Common myeloid progenitor, CD34-positive (primary cell): ENCODE results near the gene LMNTD2.

Experiments
- CTCF ChIA-PET: fragments of 350-600 bp; sonication (Branson Sonifier 250); formaldehyde crosslinking; loops from one replicate; lab custom pipeline; 2021; ENCODE audit warnings: antibody characterized with exemption; lab: Charles Lee
- POLR2A ChIA-PET: fragments of 350-600 bp; sonication (Branson Sonifier 250); formaldehyde crosslinking; loops from one replicate; lab custom pipeline; 2021; ENCODE audit warnings: antibody characterized with exemption; lab: Charles Lee
- DNase-seq, 3 donors: peaks; one replicate each; pipeline versions ENCODE4 v3.0.0 to v3.0.0-alpha.2; 2013
- H3K27ac ChIP-seq, 2 experiments: 1 replicate in 1 of 2; 2 replicates in 1 of 2; pipeline ENCODE4 v1.7.0; 2013; ENCODE audit warnings: inconsistent platforms in 2 of 2, low read length in 2 of 2, mild to moderate bottlenecking in 2 of 2, low read depth in 1 of 2, moderate library complexity in 1 of 2; ENCODE audit not compliant: severe bottlenecking in 2 of 2, insufficient read depth in 1 of 2, poor library complexity in 1 of 2
- H3K27me3 ChIP-seq, 5 experiments: replicated peaks in 2 of 5; 1 replicate in 3 of 5; 2 replicates in 2 of 5; pipeline versions ENCODE4 v1.6.1 to v1.7.0; 2013; ENCODE audit warnings: low read length in 4 of 5, mild to moderate bottlenecking in 2 of 5, moderate library complexity in 2 of 5, inconsistent platforms in 1 of 5; ENCODE audit not compliant: insufficient read depth in 5 of 5, control insufficient read depth in 4 of 5
- H3K36me3 ChIP-seq, 4 experiments: 1 replicate in 2 of 4; 2 replicates in 2 of 4; pipeline versions ENCODE4 v1.6.1 to v1.7.0; 2013; ENCODE audit warnings: low read length in 3 of 4, control low read depth in 1 of 4, mild to moderate bottlenecking in 1 of 4; ENCODE audit not compliant: control insufficient read depth in 4 of 4, insufficient read depth in 4 of 4
- H3K4me1 ChIP-seq, 4 experiments: 1 replicate in 3 of 4; 2 replicates in 1 of 4; pipeline versions ENCODE4 v1.6.1 to v1.7.1; 2013; ENCODE audit warnings: low read length in 3 of 4, mild to moderate bottlenecking in 3 of 4, control low read depth in 1 of 4, inconsistent platforms in 1 of 4, moderate library complexity in 1 of 4; ENCODE audit not compliant: control insufficient read depth in 4 of 4, insufficient read depth in 4 of 4; ENCODE audit errors: control extremely low read depth in 1 of 4
- H3K4me3 ChIP-seq, 7 experiments: 1 replicate in 4 of 7; 2 replicates in 3 of 7; pipeline versions ENCODE4 v1.5.1 to v1.7.0; 2013; ENCODE audit warnings: mild to moderate bottlenecking in 7 of 7, low read length in 6 of 7, moderate library complexity in 6 of 7, inconsistent platforms in 2 of 7, low read depth in 2 of 7, control low read depth in 1 of 7; ENCODE audit not compliant: insufficient read depth in 4 of 7, control insufficient read depth in 1 of 7; ENCODE audit errors: extremely low read depth in 1 of 7
- H3K9me3 ChIP-seq, 5 experiments: 1 replicate in 4 of 5; 2 replicates in 1 of 5; pipeline versions ENCODE4 v1.6.1 to v1.7.1; 2013; ENCODE audit warnings: low read length in 4 of 5, mild to moderate bottlenecking in 2 of 5, inconsistent platforms in 1 of 5, low read depth in 1 of 5, moderate library complexity in 1 of 5; ENCODE audit not compliant: control insufficient read depth in 4 of 5, insufficient read depth in 2 of 5; ENCODE audit errors: control extremely low read depth in 1 of 5
- WGBS: methylation state at CpG from one replicate; pipeline ENCODE4 v1.1.5; 2013; ENCODE audit not compliant: insufficient coverage; 5-methylcytosine and 5-hydroxymethylcytosine counted together

LMNTD2 gene

DNA sequence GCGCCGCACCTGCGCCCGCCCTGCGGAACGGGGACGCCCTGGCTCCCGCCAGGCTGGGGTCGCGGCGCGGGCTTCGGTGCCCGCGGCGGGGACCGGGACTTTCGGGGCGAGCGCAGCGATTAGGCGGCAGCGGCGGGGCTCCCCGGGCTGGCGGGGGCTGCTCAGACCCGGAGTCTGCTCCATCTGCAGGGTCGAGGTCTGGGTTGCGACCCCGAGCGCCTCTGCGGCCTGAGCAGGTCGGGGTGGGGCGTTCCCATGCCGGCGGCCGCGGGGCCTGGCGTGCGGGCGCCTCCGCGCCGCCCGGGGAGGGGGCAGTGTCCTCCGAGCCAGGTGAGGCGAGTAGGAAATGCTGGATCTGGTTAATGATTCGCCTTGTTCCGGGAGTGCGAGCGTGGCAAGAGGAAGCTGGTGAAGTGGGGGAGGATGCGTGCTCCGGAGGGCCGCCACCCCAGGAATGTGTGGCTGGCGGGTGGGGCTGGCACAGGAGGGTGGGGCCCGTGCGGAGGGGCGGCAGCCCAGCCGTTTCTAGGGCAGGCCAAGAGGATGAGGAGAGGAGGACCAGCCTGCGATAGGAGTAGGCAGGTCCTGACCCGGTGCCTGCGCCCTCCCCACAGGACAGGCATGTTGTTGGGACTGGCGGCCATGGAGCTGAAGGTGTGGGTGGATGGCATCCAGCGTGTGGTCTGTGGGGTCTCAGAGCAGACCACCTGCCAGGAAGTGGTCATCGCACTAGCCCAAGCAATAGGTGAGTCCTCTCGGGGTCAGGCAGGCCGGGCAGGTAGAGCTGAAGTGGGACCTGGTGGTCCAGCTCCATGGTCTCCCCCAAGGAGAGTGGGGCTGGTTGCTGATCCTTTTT lies 838 bp upstream of the LMNTD2 start:
- POLR2A ChIA-PET = no interaction called here
- CTCF ChIA-PET = interaction anchor here (1.1 kb wide), 1 partner anchor 23 kb away, joined by 3 read pairs; no protein-coding TSS in a partner anchor
- DNase-seq = peak in 2 of 3 donors; percentile 31 to 33
- Histone ChIP-seq H3K9me3 (no peaks in the 10 kb centered on the region), H3K27me3 (peaks cover 0 to 27% (median 6%) of the 10 kb centered on the region in 5 experiments), H3K27ac (peak overlapping the region in 1 of 2 experiments; percentile 34), H3K36me3 (peaks cover 0 to 10% (median 4%) of the 10 kb centered on the region in 4 experiments), H3K4me1 (peaks cover 0 to 20% (median 17%) of the 10 kb centered on the region in 4 experiments), H3K4me3 (peak overlapping the region; percentile 50 to 85 (median 78))
- WGBS = 8% methylated on average over 46 of the region's 67 CpGs

DNA sequence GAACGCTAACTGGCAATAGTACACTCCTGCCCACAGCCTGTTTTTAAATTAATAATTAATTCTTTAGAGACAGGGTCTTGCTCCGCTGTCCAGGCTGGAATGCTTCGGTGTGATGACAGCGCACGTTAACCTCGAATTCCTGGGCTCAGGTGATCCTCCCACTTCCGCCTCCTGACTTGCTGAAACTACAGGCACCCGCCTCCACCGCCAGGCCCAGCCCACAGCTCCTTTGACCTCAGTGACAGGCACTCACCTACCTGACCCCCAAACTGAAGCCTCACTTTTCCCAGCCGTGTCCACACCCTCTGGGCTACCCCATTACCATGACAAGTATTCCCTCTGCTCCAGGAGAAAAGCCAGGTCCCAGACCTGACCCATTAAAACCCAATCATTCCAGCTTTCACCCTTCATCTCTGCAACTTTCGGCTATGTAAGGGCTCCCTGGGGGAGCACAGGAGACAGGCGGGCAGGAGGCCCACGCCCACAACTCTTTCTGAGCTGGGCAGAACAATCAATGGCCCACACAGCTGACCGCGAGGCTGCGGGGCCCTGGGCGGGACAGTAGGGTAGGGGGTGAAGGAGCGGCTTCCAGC lies 730 bp downstream of the LMNTD2 start:
- POLR2A ChIA-PET = interaction anchor here (0.6 kb wide), 1 partner anchor 137 kb away, joined by 3 read pairs; no protein-coding TSS in a partner anchor
- peak overlapping the region in 1 of 2 experiments; percentile 66 for H3K27ac ChIP-seq

GRCh38 chr11:559020-559620 lies 1.4 kb downstream of the LMNTD2 start:
- ChIA-PET POLR2A (no interaction called here), CTCF (interaction anchor here (1.1 to 1.6 kb wide), 4 partner anchors 7 to 163 kb away, joined by 3 to 5 read pairs (median 3); no protein-coding TSS in a partner anchor)
- Histone ChIP-seq H3K4me3 (no peak overlapping the region), H3K9me3 (no peaks in the 10 kb centered on the region), H3K4me1 (peaks cover 0 to 38% (median 29%) of the 10 kb centered on the region in 4 experiments), H3K36me3 (peaks cover 0 to 8% (median 3%) of the 10 kb centered on the region in 4 experiments), H3K27me3 (peaks cover 0 to 41% (median 12%) of the 10 kb centered on the region in 5 experiments), H3K27ac (no peak overlapping the region)
- 85% methylated on average over 12 of the region's 15 CpGs for WGBS
- DNase-seq = no peak

More for the DNA sequence above, 730 bp downstream of the LMNTD2 start:
- DNase-seq = no peak
- H3K36me3 ChIP-seq = peaks cover 0 to 10% (median 4%) of the 10 kb centered on the region in 4 experiments
- WGBS = 82% methylated on average over 17 of the region's 18 CpGs
- CTCF ChIA-PET = interaction anchor here (1.0 to 1.6 kb wide), 5 partner anchors 8 to 162 kb away, joined by 3 to 5 read pairs (median 3); no protein-coding TSS in a partner anchor
- peaks cover 0 to 41% (median 12%) of the 10 kb centered on the region in 5 experiments for H3K27me3 ChIP-seq
- peaks cover 0 to 33% (median 26%) of the 10 kb centered on the region in 4 experiments for H3K4me1 ChIP-seq
- no peaks in the 10 kb centered on the region for H3K9me3 ChIP-seq
- H3K4me3 ChIP-seq = peak overlapping the region in 5 of 7 experiments; percentile 47 to 85 (median 66)

GRCh38 chr11:558503-558902 lies 2.0 kb downstream of the LMNTD2 start:
- CTCF ChIA-PET = no interaction called here
- WGBS = 89% methylated on average over 20 of the region's 20 CpGs

DNA sequence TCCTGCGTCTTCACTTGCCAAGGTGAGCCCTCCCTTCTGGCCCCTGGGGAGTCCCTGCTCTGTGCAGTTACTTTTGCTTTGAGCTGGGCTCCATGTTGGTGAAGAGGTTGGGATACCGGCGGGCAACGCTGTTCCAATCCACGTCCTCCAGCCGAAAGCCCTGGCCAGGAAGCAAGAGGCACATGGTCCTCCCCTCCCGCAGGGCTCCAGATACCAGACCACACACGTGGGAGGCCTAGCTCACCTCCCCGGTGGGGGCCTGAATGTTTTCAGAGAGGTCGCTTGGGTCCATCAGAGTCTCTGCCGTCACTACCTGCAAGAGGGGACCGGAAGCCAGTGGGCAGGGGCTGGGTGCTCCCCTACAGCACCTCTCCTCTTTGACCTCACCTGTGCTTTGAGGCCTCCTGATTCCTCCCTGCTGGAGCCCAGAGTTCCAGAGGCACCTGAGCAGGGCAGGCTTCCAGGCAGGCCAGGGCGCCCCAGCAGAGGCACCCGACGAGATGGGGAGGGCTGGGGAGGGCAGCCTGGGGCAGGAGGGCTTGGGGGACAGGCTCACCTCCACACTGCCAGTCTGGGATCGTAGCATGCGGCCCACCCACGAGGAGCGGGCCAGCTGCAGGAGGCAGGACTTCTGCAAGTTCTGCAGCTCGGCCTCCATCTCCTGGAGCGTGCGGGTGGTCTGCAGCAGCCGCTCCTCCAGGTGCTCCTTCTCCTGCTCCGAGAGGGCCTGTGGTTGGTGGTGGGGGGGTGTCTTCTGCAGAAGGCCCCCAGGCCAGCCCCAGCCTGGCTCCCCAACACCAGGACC lies 3.0 kb downstream of the LMNTD2 start:
- H3K27ac ChIP-seq = no peak overlapping the region

More at GRCh38 chr11:558503-558902, 2.0 kb downstream of the LMNTD2 start:
- DNase-seq = no peak
- H3K27ac ChIP-seq = no peak overlapping the region
- H3K9me3 ChIP-seq = no peaks in the 10 kb centered on the region
- POLR2A ChIA-PET = no interaction called here
- peaks cover 0 to 1% (median under 1%) of the 10 kb centered on the region in 4 experiments for H3K36me3 ChIP-seq
- peaks cover 0 to 41% (median 12%) of the 10 kb centered on the region in 5 experiments for H3K27me3 ChIP-seq
- peaks cover 0 to 38% (median 29%) of the 10 kb centered on the region in 4 experiments for H3K4me1 ChIP-seq
- no peak overlapping the region for H3K4me3 ChIP-seq

DNA sequence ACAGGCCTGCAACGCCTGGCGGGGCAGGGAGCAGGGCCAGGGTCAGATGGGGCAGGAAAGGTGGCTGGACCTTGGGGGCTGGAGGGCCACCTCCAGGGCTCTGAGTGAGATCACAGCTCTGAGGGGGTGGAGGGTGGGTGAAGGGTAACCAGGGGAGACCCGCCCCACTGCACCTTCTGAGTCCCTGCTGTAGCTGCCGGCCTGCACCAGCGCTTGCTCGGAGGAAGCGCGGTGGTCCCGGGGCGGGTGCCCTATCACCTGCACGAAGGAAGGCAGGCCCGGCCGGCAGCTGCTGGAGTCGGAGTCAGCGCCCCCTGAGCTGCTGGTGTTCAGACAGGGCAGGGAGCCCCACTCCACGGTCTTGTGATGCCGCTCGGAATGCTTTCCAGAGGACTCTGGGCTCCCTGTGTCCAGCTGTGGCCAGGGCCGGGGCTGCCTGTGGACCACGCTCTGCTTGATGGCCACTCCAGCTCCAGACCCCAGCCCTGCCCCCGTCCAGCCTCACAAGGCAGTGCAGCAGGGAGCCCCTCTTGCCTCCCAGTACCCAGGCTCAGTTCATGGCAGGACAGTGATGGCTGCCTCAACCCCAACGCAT lies 3.8 kb downstream of the LMNTD2 start:
- Histone ChIP-seq H3K27ac (no peak overlapping the region), H3K4me3 (peak overlapping the region in 1 of 7 experiments; percentile 70), H3K27me3 (peaks cover 0 to 41% (median 12%) of the 10 kb centered on the region in 5 experiments), H3K9me3 (no peaks in the 10 kb centered on the region), H3K4me1 (peaks cover 0 to 35% (median 25%) of the 10 kb centered on the region in 4 experiments), H3K36me3 (no peaks in the 10 kb centered on the region)
- ChIA-PET POLR2A (no interaction called here), CTCF (interaction anchor here (0.7 to 2.2 kb wide), 8 partner anchors 9 to 207 kb away, joined by 3 to 8 read pairs (median 4); partner anchors contain the start of gene HRAS)
- WGBS = 72% methylated on average over 22 of the region's 22 CpGs
- DNase-seq = no peak

More for the DNA sequence above, 3.0 kb downstream of the LMNTD2 start:
- no peaks in the 10 kb centered on the region for H3K36me3 ChIP-seq
- ChIA-PET CTCF (interaction anchor here (0.7 to 2.2 kb wide), 5 partner anchors 10 to 207 kb away, joined by 3 to 8 read pairs (median 4); partner anchors contain the start of gene HRAS), POLR2A (no interaction called here)
- peaks cover 0 to 41% (median 12%) of the 10 kb centered on the region in 5 experiments for H3K27me3 ChIP-seq
- 94% methylated on average over 17 of the region's 24 CpGs for WGBS
- no peak for DNase-seq
- H3K4me1 ChIP-seq = peaks cover 0 to 38% (median 29%) of the 10 kb centered on the region in 4 experiments
- no peak overlapping the region for H3K4me3 ChIP-seq
- H3K9me3 ChIP-seq = no peaks in the 10 kb centered on the region
